Activated T-cell treated with anti-CD3 and anti-CD28 coated beads, Interleukin-2, amount 50 U/mL, for 48 hours (primary cell): ENCODE data around the gene SLC22A15.
"Not testable (repeated sequence)": the region's sequence is repeated elsewhere in the genome, so short reads cannot be mapped to it uniquely, and the experiment has no call there.

Source experiments
- DNase-seq, 2 experiments: peaks; one replicate each; pipeline ENCODE4 v3.0.0-alpha.2; 2020

The SLC22A15 gene

GRCh38 chr1:115976062-115976920 is at the start of gene SLC22A15:
Gene SLC22A15, plus strand, starts transcription at chr1:115976513. Its CDS starts 115 bp downstream, at chr1:115976628.
- peak; percentile 53 to 56 for DNase-seq

- no peak for DNase-seq
These were observed 48.3 kb upstream of the SLC22A15 start for GRCh38 chr1:115927971-115928370.

GRCh38 chr1:115929881-115930280 is 46.4 kb upstream of the SLC22A15 start:
- no peak for DNase-seq

GRCh38 chr1:115933625-115934024 is 42.7 kb upstream of the SLC22A15 start:
- no peak for DNase-seq

GRCh38 chr1:115939455-115939854 is 36.9 kb upstream of the SLC22A15 start:
- DNase-seq: no peak

- no peak for DNase-seq
These were observed 30.2 kb upstream of the SLC22A15 start for GRCh38 chr1:115946116-115946515.

- DNase-seq: no peak
These were observed 27.2 kb upstream of the SLC22A15 start for GRCh38 chr1:115949156-115949555.

- DNase-seq: no peak
These were observed 24.8 kb upstream of the SLC22A15 start for GRCh38 chr1:115951560-115951959.

GRCh38 chr1:115952547-115952946 is 23.8 kb upstream of the SLC22A15 start:
- no peak for DNase-seq

GRCh38 chr1:115953180-115953579 is 23.1 kb upstream of the SLC22A15 start:
- DNase-seq: no peak

GRCh38 chr1:115954684-115955083 is 21.6 kb upstream of the SLC22A15 start:
- no peak for DNase-seq

- no peak for DNase-seq
These were observed 21.1 kb upstream of the SLC22A15 start for GRCh38 chr1:115955228-115955627.

- DNase-seq: no peak
These were observed 17.4 kb upstream of the SLC22A15 start for GRCh38 chr1:115958866-115959265.

GRCh38 chr1:115969509-115969908 is 6.8 kb upstream of the SLC22A15 start:
- no peak for DNase-seq

- not testable (repeated sequence) for DNase-seq
These were observed 4.5 kb upstream of the SLC22A15 start for GRCh38 chr1:115971778-115972177.

- no peak for DNase-seq
These were observed 3.2 kb upstream of the SLC22A15 start for GRCh38 chr1:115973154-115973553.

GRCh38 chr1:115975569-115976061 is 698 bp upstream of the SLC22A15 start:
- DNase-seq: no peak

GRCh38 chr1:115976921-115977498 is 697 bp downstream of the SLC22A15 start:
- DNase-seq: no peak

- DNase-seq: no peak
These were observed 1.4 kb downstream of the SLC22A15 start for GRCh38 chr1:115977499-115978258.

- no peak for DNase-seq
These were observed 2.1 kb downstream of the SLC22A15 start for GRCh38 chr1:115978292-115978941.

GRCh38 chr1:115980156-115980555 is 3.8 kb downstream of the SLC22A15 start:
- DNase-seq: no peak
